ENCODE data around the gene SDK2. TPM values are rescaled to one million over a fixed set of nuclear protein-coding genes. Genes with fewer than 3 reads are reported as not detected.

SDK2 gene
- polyA plus RNA-seq, 3 donors, result 0.01 TPM; not detected in 2

GRCh38 chr17:73414171-73414955 is 229.9 kb downstream of the SDK2 start:
- Histone ChIP-seq H3K4me2 (replicated peaks; ENCODE audit: extremely low read depth, low read length, poor library complexity, severe bottlenecking) (no peak overlapping the region), H3K9me3 (replicated peaks in 1 of 2; ENCODE audit: control insufficient read depth in 1 of 2, insufficient read depth in 1 of 2, low read length in 2 of 2) (no peaks in the 10 kb centered on the region), H3K36me3 (replicated peaks in 1 of 2; ENCODE audit: control insufficient read depth in 1 of 2, insufficient read depth in 2 of 2, low read length in 2 of 2) (no peaks in the 10 kb centered on the region), H3K9ac (ENCODE audit: insufficient read depth, low read length, poor library complexity, severe bottlenecking) (no peak overlapping the region), H3K79me2 (ENCODE audit: insufficient read depth, low read length) (no peaks in the 10 kb centered on the region), H3K27me3 (ENCODE audit: control insufficient read depth in 2 of 2, insufficient read depth in 2 of 2, low read length in 2 of 2) (no peaks in the 10 kb centered on the region), H2AFZ (ENCODE audit: insufficient read depth, low read depth, low read length, poor library complexity, severe bottlenecking) (no peak overlapping the region), H4K20me1 (ENCODE audit: insufficient read depth, low read length) (no peaks in the 10 kb centered on the region), H3K27ac (ENCODE audit: low read depth in 1 of 2, low read length in 2 of 2) (no peak overlapping the region), H3K4me1 (ENCODE audit: control insufficient read depth in 1 of 2, insufficient read depth in 2 of 2, low read length in 2 of 2) (no peaks in the 10 kb centered on the region), H3K4me3 (replicated peaks in 1 of 3; ENCODE audit: low read depth in 2 of 3, low read length in 3 of 3) (no peak overlapping the region)
- intact Hi-C loops (cut with micrococcal nuclease), result no loop called here
- Mint-ChIP-seq H3K4me1 (peaks cover 3% of the 10 kb centered on the region), H3K36me3 (no peaks in the 10 kb centered on the region), H3K27ac (no peak overlapping the region), H3K27me3 (ENCODE audit: low read depth in 3 of 3) (peaks cover 0 to 5% (median 0%) of the 10 kb centered on the region in 3 donors), H3K9me3 (no peaks in the 10 kb centered on the region), H3K4me3 (no peak overlapping the region)
- no peak for TF ChIP-seq CTCF (IDR thresholded peaks at IDR 0.05)
- 94% methylated on average over 7 of the region's 20 CpGs for WGBS (ENCODE audit: insufficient coverage)
- DNase-seq, result no peak

- H3K27ac Mint-ChIP-seq, result no peak overlapping the region
- H3K36me3 ChIP-seq (replicated peaks in 1 of 2; ENCODE audit: control insufficient read depth in 1 of 2, insufficient read depth in 2 of 2, low read length in 2 of 2), result no peaks in the 10 kb centered on the region
- DNase-seq, result no peak
Measured at GRCh38 chr17:73412914-73413313, 231.3 kb downstream of the SDK2 start.

More at GRCh38 chr17:73412914-73413313, 231.3 kb downstream of the SDK2 start:
- Mint-ChIP-seq H3K4me1 (peaks cover 3% of the 10 kb centered on the region), H3K4me3 (no peak overlapping the region), H3K36me3 (no peaks in the 10 kb centered on the region), H3K9me3 (no peaks in the 10 kb centered on the region), H3K27me3 (ENCODE audit: low read depth in 3 of 3) (peaks cover 0 to 2% (median 0%) of the 10 kb centered on the region in 3 donors)
- no peak for TF ChIP-seq CTCF (IDR thresholded peaks at IDR 0.05)
- H3K4me3 ChIP-seq (replicated peaks in 1 of 3; ENCODE audit: low read depth in 2 of 3, low read length in 3 of 3), result no peak overlapping the region
- no peak overlapping the region for H3K27ac ChIP-seq (ENCODE audit: low read depth in 1 of 2, low read length in 2 of 2)
- no peaks in the 10 kb centered on the region for H3K79me2 ChIP-seq (ENCODE audit: insufficient read depth, low read length)
- H3K9me3 ChIP-seq (replicated peaks in 1 of 2; ENCODE audit: control insufficient read depth in 1 of 2, insufficient read depth in 1 of 2, low read length in 2 of 2), result no peaks in the 10 kb centered on the region
- H3K9ac ChIP-seq (ENCODE audit: insufficient read depth, low read length, poor library complexity, severe bottlenecking), result no peak overlapping the region
- no peaks in the 10 kb centered on the region for H3K27me3 ChIP-seq (ENCODE audit: control insufficient read depth in 2 of 2, insufficient read depth in 2 of 2, low read length in 2 of 2)
- no peaks in the 10 kb centered on the region for H3K4me1 ChIP-seq (ENCODE audit: control insufficient read depth in 1 of 2, insufficient read depth in 2 of 2, low read length in 2 of 2)
- 95% methylated on average over 2 of the region's 7 CpGs for WGBS (ENCODE audit: insufficient coverage)
- H2AFZ ChIP-seq (ENCODE audit: insufficient read depth, low read depth, low read length, poor library complexity, severe bottlenecking), result no peak overlapping the region
- intact Hi-C loops (cut with micrococcal nuclease), result no loop called here
- H3K4me2 ChIP-seq (replicated peaks; ENCODE audit: extremely low read depth, low read length, poor library complexity, severe bottlenecking), result no peak overlapping the region
- no peaks in the 10 kb centered on the region for H4K20me1 ChIP-seq (ENCODE audit: insufficient read depth, low read length)
